ENCODE measurements around the gene DAZAP1.

DAZAP1 gene

GRCh38 chr19:1390890-1391423 is 16.4 kb upstream of the DAZAP1 start:
- H3K36me3 Mint-ChIP-seq (ENCODE audit: low read depth), result peaks cover 27% of the 10 kb centered on the region
- no peak overlapping the region for H3K27ac Mint-ChIP-seq
- TF ChIP-seq, protein P1, sequence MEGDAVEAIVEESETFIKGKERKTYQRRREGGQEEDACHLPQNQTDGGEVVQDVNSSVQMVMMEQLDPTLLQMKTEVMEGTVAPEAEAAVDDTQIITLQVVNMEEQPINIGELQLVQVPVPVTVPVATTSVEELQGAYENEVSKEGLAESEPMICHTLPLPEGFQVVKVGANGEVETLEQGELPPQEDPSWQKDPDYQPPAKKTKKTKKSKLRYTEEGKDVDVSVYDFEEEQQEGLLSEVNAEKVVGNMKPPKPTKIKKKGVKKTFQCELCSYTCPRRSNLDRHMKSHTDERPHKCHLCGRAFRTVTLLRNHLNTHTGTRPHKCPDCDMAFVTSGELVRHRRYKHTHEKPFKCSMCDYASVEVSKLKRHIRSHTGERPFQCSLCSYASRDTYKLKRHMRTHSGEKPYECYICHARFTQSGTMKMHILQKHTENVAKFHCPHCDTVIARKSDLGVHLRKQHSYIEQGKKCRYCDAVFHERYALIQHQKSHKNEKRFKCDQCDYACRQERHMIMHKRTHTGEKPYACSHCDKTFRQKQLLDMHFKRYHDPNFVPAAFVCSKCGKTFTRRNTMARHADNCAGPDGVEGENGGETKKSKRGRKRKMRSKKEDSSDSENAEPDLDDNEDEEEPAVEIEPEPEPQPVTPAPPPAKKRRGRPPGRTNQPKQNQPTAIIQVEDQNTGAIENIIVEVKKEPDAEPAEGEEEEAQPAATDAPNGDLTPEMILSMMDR (IDR thresholded peaks at IDR 0.05; ENCODE audit: unreplicated experiment in 3 of 3), result no peak
- H3K4me3 Mint-ChIP-seq, result peak overlapping the region in 1 of 3 experiments; percentile 28
- no peaks in the 10 kb centered on the region for H3K27me3 Mint-ChIP-seq (ENCODE audit: low read depth)
- H3K4me1 Mint-ChIP-seq, result no peaks in the 10 kb centered on the region
- H3K9me3 Mint-ChIP-seq, result no peaks in the 10 kb centered on the region

DNA sequence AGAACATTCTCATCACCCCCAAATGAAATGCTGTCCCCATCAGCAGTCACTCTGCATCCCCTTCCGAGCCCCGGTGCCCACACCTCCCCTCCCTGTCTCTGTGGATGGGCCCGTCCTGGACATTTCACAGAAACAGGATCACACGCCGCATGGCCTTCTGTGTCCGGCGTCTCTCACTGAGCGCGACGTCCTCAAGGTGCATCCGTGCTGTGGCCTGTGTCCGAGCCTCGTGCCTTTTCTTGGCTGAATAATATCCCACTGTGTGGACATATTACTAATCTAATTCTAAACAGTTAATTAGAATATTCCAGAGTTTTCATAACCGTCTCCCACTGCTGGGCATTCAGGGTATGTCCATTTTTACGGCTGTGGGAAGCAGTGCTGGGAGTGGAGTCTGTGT is 15.0 kb upstream of the DAZAP1 start:
- Mint-ChIP-seq H3K4me3 (no peak overlapping the region), H3K36me3 (ENCODE audit: low read depth) (peaks cover 27% of the 10 kb centered on the region), H3K27ac (no peak overlapping the region), H3K27me3 (ENCODE audit: low read depth) (no peaks in the 10 kb centered on the region), H3K4me1 (no peaks in the 10 kb centered on the region), H3K9me3 (no peaks in the 10 kb centered on the region)
- TF ChIP-seq, protein P1 (IDR thresholded peaks at IDR 0.05; ENCODE audit: unreplicated experiment in 3 of 3), result no peak

GRCh38 chr19:1392939-1393530 is 14.4 kb upstream of the DAZAP1 start:
- TF ChIP-seq, protein P1 (IDR thresholded peaks at IDR 0.05; ENCODE audit: unreplicated experiment in 3 of 3), result no peak
- no peak overlapping the region for H3K27ac Mint-ChIP-seq
- peaks cover 27% of the 10 kb centered on the region for H3K36me3 Mint-ChIP-seq (ENCODE audit: low read depth)
- H3K4me3 Mint-ChIP-seq, result no peak overlapping the region
- no peaks in the 10 kb centered on the region for H3K9me3 Mint-ChIP-seq
- H3K27me3 Mint-ChIP-seq (ENCODE audit: low read depth), result no peaks in the 10 kb centered on the region
- no peaks in the 10 kb centered on the region for H3K4me1 Mint-ChIP-seq

DNA sequence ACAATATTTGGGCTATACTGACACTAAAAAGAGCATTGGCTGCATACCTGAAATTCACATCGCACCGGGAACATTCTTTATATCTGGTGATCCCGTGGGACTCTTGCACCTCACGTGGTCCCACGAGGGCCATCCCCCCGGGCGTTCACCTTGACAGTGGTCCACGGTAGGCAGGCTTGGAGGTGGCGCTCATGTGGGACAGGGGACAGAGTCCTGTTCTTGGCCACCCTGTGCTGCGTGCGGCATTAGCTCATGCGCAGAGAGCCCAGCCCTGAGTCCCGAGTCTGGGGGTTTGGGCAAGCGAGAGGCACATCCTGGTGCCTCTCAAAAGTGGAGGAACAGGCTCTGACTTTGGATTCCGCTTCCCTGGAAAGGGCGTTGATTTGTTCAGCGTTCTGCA is 13.5 kb upstream of the DAZAP1 start:
- Mint-ChIP-seq H3K4me1 (no peaks in the 10 kb centered on the region), H3K27ac (no peak overlapping the region), H3K4me3 (no peak overlapping the region), H3K27me3 (ENCODE audit: low read depth) (no peaks in the 10 kb centered on the region), H3K36me3 (ENCODE audit: low read depth) (peaks cover 26% of the 10 kb centered on the region), H3K9me3 (no peaks in the 10 kb centered on the region)
- TF ChIP-seq, protein P1 (IDR thresholded peaks at IDR 0.05; ENCODE audit: unreplicated experiment in 3 of 3), result no peak

DNA sequence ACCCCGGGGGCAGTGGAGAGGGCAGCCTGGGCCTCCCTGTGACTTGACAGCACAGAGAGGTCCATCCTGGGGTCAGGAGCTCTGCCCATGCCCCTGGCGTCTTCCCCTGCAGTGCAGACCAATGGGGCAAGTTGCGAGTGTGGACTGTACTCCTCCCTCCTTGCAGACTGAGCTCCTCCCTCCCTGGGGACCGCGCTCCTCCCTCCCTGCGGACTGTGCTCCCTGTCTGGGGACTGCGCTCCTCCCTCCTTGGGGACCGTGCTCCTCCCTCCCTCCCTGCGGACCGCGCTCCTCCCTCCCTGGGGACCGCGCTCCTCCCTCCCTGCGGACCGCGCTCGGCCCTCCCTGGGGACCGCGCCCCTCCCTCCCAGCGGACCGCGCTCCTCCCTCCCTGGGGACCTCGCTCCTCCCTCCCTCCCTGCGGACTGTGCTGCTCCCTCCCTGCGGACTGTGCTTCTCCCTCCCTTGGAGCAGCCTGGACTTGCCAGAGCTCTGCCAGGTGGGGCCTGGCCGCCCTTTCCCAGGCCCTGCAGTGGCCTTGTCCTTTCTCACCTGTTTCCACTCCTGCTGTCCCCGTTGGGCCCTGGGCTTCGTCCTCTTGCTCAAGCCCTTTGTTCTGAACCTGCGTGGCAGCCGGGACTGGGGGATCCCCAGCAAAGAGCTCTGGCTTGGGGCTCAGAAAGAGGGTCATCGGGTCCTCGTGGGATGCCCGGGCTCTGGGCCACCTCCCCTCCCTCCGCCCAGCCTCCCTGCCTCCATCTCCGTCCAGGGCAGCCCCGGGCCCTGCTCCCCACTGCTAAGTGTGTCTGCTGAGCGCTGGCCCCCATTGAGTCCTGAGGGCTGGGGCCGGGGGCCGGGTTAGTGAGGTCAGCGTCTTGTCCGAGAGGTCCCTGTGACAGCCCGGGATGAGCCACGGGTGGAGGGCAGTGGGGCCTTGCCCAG is 12.9 kb upstream of the DAZAP1 start:
- Mint-ChIP-seq H3K4me1 (no peaks in the 10 kb centered on the region), H3K27ac (no peak overlapping the region)

More for the DNA sequence above, 12.9 kb upstream of the DAZAP1 start:
- peaks cover 19% of the 10 kb centered on the region for H3K36me3 Mint-ChIP-seq (ENCODE audit: low read depth)
- no peaks in the 10 kb centered on the region for H3K27me3 Mint-ChIP-seq (ENCODE audit: low read depth)
- TF ChIP-seq, protein P1 (IDR thresholded peaks at IDR 0.05; ENCODE audit: unreplicated experiment in 3 of 3), result no peak
- H3K4me3 Mint-ChIP-seq, result no peak overlapping the region
- no peaks in the 10 kb centered on the region for H3K9me3 Mint-ChIP-seq
